Measurements from ENCODE around the gene ACOXL.

- TF ChIP-seq, protein P1, sequence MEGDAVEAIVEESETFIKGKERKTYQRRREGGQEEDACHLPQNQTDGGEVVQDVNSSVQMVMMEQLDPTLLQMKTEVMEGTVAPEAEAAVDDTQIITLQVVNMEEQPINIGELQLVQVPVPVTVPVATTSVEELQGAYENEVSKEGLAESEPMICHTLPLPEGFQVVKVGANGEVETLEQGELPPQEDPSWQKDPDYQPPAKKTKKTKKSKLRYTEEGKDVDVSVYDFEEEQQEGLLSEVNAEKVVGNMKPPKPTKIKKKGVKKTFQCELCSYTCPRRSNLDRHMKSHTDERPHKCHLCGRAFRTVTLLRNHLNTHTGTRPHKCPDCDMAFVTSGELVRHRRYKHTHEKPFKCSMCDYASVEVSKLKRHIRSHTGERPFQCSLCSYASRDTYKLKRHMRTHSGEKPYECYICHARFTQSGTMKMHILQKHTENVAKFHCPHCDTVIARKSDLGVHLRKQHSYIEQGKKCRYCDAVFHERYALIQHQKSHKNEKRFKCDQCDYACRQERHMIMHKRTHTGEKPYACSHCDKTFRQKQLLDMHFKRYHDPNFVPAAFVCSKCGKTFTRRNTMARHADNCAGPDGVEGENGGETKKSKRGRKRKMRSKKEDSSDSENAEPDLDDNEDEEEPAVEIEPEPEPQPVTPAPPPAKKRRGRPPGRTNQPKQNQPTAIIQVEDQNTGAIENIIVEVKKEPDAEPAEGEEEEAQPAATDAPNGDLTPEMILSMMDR (conservative IDR thresholded peaks at IDR 0.05 in 1 of 2, IDR thresholded peaks at IDR 0.05 in 1 of 2; ENCODE audit: extremely low read depth in 1 of 2, insufficient read depth in 1 of 2, low read depth in 1 of 2, low read length in 2 of 2), result no peak
- TF ChIP-seq EZH2 (IDR thresholded peaks at IDR 0.05; ENCODE audit: borderline replicate concordance, low read length), result no peak
These were observed 171.2 kb downstream of the ACOXL start for GRCh38 chr2:110903548-110903947.

All from mammary epithelial cell (primary cell).